Mesodermal cell (in vitro differentiated cells): ENCODE results near the gene MICB.

Experiments
- H3K27ac ChIP-seq: 2 replicates; pipeline ENCODE4 v1.7.0; 2013; ENCODE audit warnings: mild to moderate bottlenecking, low read depth, low read length, moderate library complexity; ENCODE audit not compliant: severe bottlenecking
- H3K36me3 ChIP-seq: 2 replicates; pipeline ENCODE4 v1.7.1; 2013; ENCODE audit warnings: mild to moderate bottlenecking, low read length, moderate library complexity; ENCODE audit not compliant: control insufficient read depth, insufficient read depth
- H3K4me1 ChIP-seq: one replicate; pipeline ENCODE4 v1.7.1; 2013; ENCODE audit warnings: mild to moderate bottlenecking, low read length; ENCODE audit not compliant: insufficient read depth, control insufficient read depth, poor library complexity, severe bottlenecking
- H3K4me3 ChIP-seq: 2 replicates; pipeline ENCODE4 v1.7.0; 2013; ENCODE audit warnings: low read length, control low read depth, mild to moderate bottlenecking; ENCODE audit not compliant: insufficient read depth, poor library complexity, severe bottlenecking; ENCODE audit errors: extremely low read depth
- H3K9me3 ChIP-seq: 2 replicates; pipeline ENCODE4 v1.7.1; 2013; ENCODE audit warnings: mild to moderate bottlenecking, low read length, moderate library complexity; ENCODE audit not compliant: control insufficient read depth
- WGBS, 2 experiments: methylation state at CpG; one replicate each; pipeline ENCODE4 v1.1.5; 2013; ENCODE audit warnings: missing lambda C conversion rate in 2 of 2; ENCODE audit not compliant: insufficient coverage in 2 of 2; 5-methylcytosine and 5-hydroxymethylcytosine counted together

MICB gene

DNA sequence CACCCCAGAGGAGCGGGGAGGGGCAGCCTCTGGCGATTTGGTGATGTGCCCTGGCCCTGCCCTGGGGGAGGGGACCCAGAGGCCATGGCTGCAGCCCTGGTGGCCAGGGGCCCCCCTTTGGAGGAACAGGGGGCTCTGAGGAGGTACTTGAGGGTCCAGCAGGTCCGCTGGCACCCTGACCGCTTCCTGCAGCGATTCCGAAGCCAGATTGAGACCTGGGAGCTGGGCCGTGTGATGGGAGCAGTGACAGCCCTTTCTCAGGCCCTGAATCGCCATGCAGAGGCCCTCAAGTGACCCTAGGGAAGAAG lies 60.3 kb downstream of the MICB start:
- peaks cover 35% of the 10 kb centered on the region for H3K4me1 ChIP-seq
- no peak overlapping the region for H3K4me3 ChIP-seq
- H3K9me3 ChIP-seq = no peaks in the 10 kb centered on the region
- 91 to 95% methylated on average over 7 to 8 of the region's 8 CpGs for WGBS, 2 experiments
- H3K36me3 ChIP-seq = peaks cover 42% of the 10 kb centered on the region
- peak overlapping the region; percentile 36 for H3K27ac ChIP-seq

GRCh38 chr6:31558631-31559500 lies 60.9 kb downstream of the MICB start:
- Histone ChIP-seq H3K4me3 (no peak overlapping the region), H3K9me3 (no peaks in the 10 kb centered on the region), H3K4me1 (peaks cover 40% of the 10 kb centered on the region), H3K27ac (peak overlapping the region; percentile 97), H3K36me3 (peaks cover 36% of the 10 kb centered on the region)
- WGBS, 2 experiments = 95 to 97% methylated on average over 6 to 7 of the region's 14 CpGs

DNA sequence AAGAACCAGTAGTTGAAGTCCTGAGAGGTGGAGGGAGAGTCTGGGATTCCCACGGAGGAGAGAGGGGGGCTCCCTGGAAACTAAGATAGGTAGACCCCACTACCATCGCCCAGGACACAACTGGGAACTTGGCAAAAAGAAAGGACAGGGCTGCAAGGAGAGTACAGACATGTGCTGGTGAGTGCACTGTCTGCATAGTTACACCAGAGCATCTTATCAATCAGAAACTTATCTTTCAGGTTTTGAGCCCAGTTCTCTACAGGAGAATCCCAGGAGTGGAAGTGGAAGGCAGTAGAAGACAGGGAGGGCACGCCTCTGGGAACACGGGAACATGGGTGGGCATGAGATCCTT lies 61.6 kb downstream of the MICB start:
- H3K36me3 ChIP-seq = peaks cover 29% of the 10 kb centered on the region
- H3K27ac ChIP-seq = peak overlapping the region; percentile 97

DNA sequence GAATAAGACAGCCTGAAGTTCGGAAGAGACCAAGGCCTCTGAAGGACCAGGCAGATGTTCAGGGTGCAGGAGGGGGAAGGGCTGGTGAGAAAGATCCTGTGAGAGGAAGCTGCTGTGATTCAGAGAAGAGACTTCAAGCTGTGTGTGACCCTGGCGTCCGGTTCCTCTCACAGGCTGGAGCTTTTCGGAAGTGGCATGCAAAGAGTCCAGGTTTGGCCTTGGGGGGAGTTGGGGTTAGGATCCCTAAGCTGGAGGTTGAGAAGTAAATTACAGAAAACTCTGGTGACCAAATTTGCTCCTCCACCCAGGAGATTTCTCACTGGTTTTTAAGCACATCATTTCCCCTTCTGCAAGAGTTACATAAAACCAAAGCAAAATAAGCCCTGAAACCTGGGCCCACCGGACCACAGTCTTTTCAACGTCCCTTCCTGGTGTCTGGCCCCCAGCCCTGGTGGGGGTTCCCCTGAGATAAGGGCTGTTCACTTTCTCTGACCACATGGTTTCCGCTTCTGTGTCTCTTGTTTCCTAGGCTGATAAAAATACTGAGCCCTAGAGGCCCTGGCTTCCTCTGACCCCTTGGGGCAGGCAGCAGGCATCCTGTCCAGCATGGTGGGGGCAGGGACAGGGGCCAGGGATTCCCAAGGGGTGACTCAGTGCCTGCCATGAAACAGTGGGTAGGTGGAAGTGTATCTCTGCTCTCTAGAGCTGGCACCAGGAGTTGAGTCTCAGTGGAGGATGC lies 62.2 kb downstream of the MICB start:
- peaks cover 27% of the 10 kb centered on the region for H3K36me3 ChIP-seq
- WGBS, 2 experiments = 73 to 79% methylated on average over 6 to 7 of the region's 7 CpGs
- H3K9me3 ChIP-seq = no peaks in the 10 kb centered on the region
- peak overlapping the region; percentile 97 for H3K27ac ChIP-seq
- H3K4me1 ChIP-seq = peaks cover 42% of the 10 kb centered on the region
- peak overlapping the region; percentile 9 for H3K4me3 ChIP-seq

More for the DNA sequence above, 61.6 kb downstream of the MICB start:
- 71 to 72% methylated on average over 3 to 4 of the region's 4 CpGs for WGBS, 2 experiments
- no peak overlapping the region for H3K4me3 ChIP-seq
- peaks cover 42% of the 10 kb centered on the region for H3K4me1 ChIP-seq
- no peaks in the 10 kb centered on the region for H3K9me3 ChIP-seq

DNA sequence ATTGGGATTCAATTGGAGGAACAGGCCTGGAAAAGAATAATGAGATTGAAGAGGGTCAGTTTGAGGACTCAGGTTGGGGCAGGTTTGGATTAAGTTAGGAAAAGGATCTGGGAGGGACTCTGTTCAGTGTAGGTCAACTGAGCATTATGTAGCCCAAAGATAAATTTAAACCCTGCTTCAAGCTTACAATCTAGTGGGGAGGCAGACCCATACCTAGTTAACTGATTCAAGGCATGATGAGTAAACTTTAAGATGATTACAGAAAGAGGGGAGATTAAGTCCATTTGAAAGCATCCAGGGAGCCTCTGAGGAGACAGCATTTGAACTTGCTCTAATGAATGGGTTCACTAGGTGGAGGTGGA lies 62.7 kb downstream of the MICB start:
- Histone ChIP-seq H3K27ac (peak overlapping the region; percentile 97), H3K9me3 (no peaks in the 10 kb centered on the region), H3K36me3 (peaks cover 27% of the 10 kb centered on the region), H3K4me1 (peaks cover 42% of the 10 kb centered on the region), H3K4me3 (no peak overlapping the region)
